ENCODE measurements around the gene CAMSAP2.

The CAMSAP2 gene

GRCh38 chr1:200846398-200846797, 107.7 kb downstream of the CAMSAP2 start:
- no peak for DNase-seq (ENCODE audit: low spot score)

GRCh38 chr1:200849430-200849829, 110.7 kb downstream of the CAMSAP2 start:
- no peak for DNase-seq (ENCODE audit: low spot score)

GRCh38 chr1:200850554-200850953, 111.9 kb downstream of the CAMSAP2 start:
- DNase-seq (ENCODE audit: low spot score): no peak

GRCh38 chr1:200856716-200857357, 118.1 kb downstream of the CAMSAP2 start:
- no peak for DNase-seq (ENCODE audit: low spot score)

- DNase-seq (ENCODE audit: low spot score): no peak
These were observed 119.1 kb downstream of the CAMSAP2 start for GRCh38 chr1:200857804-200858203.

GRCh38 chr1:200861937-200862647, 123.4 kb downstream of the CAMSAP2 start:
- DNase-seq (ENCODE audit: low spot score): no peak

- DNase-seq (ENCODE audit: low spot score): no peak
These were observed 124.2 kb downstream of the CAMSAP2 start for GRCh38 chr1:200862713-200863415.

- DNase-seq (ENCODE audit: low spot score): no peak
These were observed 127.4 kb downstream of the CAMSAP2 start for GRCh38 chr1:200866116-200866515.

GRCh38 chr1:200866521-200866920, 127.8 kb downstream of the CAMSAP2 start:
- DNase-seq (ENCODE audit: low spot score): no peak

- no peak for DNase-seq (ENCODE audit: low spot score)
These were observed 128.5 kb downstream of the CAMSAP2 start for GRCh38 chr1:200867018-200867811.

GRCh38 chr1:200869376-200869752, 130.7 kb downstream of the CAMSAP2 start:
- DNase-seq (ENCODE audit: low spot score): no peak

- DNase-seq (ENCODE audit: low spot score): no peak
These were observed 131.2 kb downstream of the CAMSAP2 start for GRCh38 chr1:200869753-200870391.

GRCh38 chr1:200872446-200873115, 133.9 kb downstream of the CAMSAP2 start, which contains the start of gene GPR25:
Gene GPR25 (plus strand): TSS chr1:200872981. CDS start chr1:200873038, 57 bp downstream.
- DNase-seq (ENCODE audit: low spot score): no peak

- no peak for DNase-seq (ENCODE audit: low spot score)
These were observed 134.5 kb downstream of the CAMSAP2 start for GRCh38 chr1:200873116-200873670.

- no peak for DNase-seq (ENCODE audit: low spot score)
These were observed 135.1 kb downstream of the CAMSAP2 start for GRCh38 chr1:200873671-200874397.

GRCh38 chr1:200874694-200875093, 136.0 kb downstream of the CAMSAP2 start:
- DNase-seq (ENCODE audit: low spot score): no peak

GRCh38 chr1:200875416-200875815, 136.7 kb downstream of the CAMSAP2 start:
- no peak for DNase-seq (ENCODE audit: low spot score)

- no peak for DNase-seq (ENCODE audit: low spot score)
These were observed 138.3 kb downstream of the CAMSAP2 start for GRCh38 chr1:200877010-200877409.

GRCh38 chr1:200877839-200878551, 139.3 kb downstream of the CAMSAP2 start:
- no peak for DNase-seq (ENCODE audit: low spot score)
